Keratinocyte (primary cell): Measurements from ENCODE around the gene XCL1.
"Not testable (repeated sequence)": the region's sequence is repeated elsewhere in the genome, so short reads cannot be mapped to it uniquely, and the experiment has no call there.

Experiments
- CTCF ChIP-seq, 3 experiments: IDR thresholded peaks in 1 of 3; conservative IDR thresholded peaks in 1 of 3; optimal IDR thresholded peaks in 1 of 3; 2 replicates in 2 of 3; 3 replicates in 1 of 3; pipeline versions ENCODE3 to v1.5.1; 2011; ENCODE audit warnings: low read length in 3 of 3, mild to moderate bottlenecking in 3 of 3, moderate library complexity in 2 of 3, control low read depth in 1 of 3, inconsistent platforms in 1 of 3; ENCODE audit not compliant: insufficient read depth in 2 of 3; ENCODE audit errors: extremely low read depth in 1 of 3
- EZH2 ChIP-seq: IDR thresholded peaks from one replicate; pipeline ENCODE4 v1.6.1; 2012; ENCODE audit warnings: inconsistent platforms, mild to moderate bottlenecking, low read length, moderate library complexity

GRCh38 chr1:168576245-168576688 is at the start of gene XCL1:
- not testable (repeated sequence) for TF ChIP-seq CTCF (optimal IDR thresholded peaks at IDR 0.05 in 1 of 3, IDR thresholded peaks at IDR 0.05 in 1 of 3, conservative IDR thresholded peaks at IDR 0.05 in 1 of 3; ENCODE audit: extremely low read depth in 1 of 3, insufficient read depth in 2 of 3, low read length in 3 of 3); EZH2
